HG03103 (cell line): Measurements from ENCODE around the gene EXOC3L2.

Source experiments
- ATAC-seq: cut with Tn5 transposase; IDR thresholded peaks from one replicate; pipeline ENCODE4 v1.9.1; 2021; ENCODE audit warnings: low read depth; ENCODE audit not compliant: unreplicated experiment

Gene EXOC3L2

GRCh38 chr19:45164577-45165335 is 80.5 kb downstream of the EXOC3L2 start:
- no peak for ATAC-seq

GRCh38 chr19:45163751-45164460 is 81.3 kb downstream of the EXOC3L2 start:
- no peak for ATAC-seq

- ATAC-seq: no peak
These were observed 82.1 kb downstream of the EXOC3L2 start for GRCh38 chr19:45163156-45163555.

GRCh38 chr19:45162608-45163143 is 82.5 kb downstream of the EXOC3L2 start:
- no peak for ATAC-seq
